ENCODE measurements around the gene RABL3.
"Not testable (repeated sequence)": the region's sequence is repeated elsewhere in the genome, so short reads cannot be mapped to it uniquely, and the experiment has no call there.

- TF ChIP-seq POLR2AphosphoS5 (IDR thresholded peaks at IDR 0.05; ENCODE audit: borderline replicate concordance, low read depth, low read length); EZH2 (IDR thresholded peaks at IDR 0.05): not testable (repeated sequence)
These were observed 16.2 kb upstream of the RABL3 start for GRCh38 chr3:120758551-120758950.
